ENCODE measurements around the gene ARAP2.

Gene ARAP2

DNA sequence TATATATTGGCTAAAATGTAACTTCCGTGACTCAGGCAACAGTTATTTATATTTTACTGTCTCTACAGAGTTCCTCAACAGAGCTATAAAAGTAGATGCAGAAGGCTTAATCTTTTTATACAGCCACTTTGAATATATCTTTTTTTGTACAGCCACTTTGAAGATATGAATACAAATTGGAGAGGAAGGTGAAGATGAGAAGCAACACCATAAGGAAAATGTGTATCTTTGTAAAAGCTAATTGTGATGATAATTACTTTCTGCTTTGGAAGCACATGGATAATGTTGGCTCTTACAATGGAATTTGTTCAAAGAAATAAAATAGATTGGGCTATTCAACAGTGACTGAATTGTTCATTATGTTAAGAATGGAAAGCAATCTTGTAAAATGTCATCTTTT lies 205.8 kb downstream of the ARAP2 start:
- no peak for DNase-seq (ENCODE audit: low read depth)

DNA sequence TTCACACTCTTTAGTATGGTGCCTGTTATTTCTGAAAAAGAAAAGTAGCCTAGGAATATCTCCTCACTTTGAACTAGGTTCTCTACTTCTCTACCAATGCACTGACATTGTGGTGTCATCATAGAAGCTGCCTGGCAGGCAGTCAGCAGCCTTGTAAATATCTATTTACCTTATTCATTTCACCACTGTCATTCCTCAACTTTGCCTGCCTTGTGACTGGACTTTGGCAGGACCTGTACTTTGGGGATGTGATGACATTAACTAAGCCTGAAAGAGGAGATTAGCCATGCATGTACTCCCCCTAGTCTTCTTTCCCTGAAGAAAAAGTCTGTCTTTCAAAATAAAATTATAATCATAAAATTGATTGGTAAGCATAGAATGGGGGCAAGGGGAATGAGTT lies 207.2 kb downstream of the ARAP2 start:
- DNase-seq (ENCODE audit: low read depth): no peak

DNA sequence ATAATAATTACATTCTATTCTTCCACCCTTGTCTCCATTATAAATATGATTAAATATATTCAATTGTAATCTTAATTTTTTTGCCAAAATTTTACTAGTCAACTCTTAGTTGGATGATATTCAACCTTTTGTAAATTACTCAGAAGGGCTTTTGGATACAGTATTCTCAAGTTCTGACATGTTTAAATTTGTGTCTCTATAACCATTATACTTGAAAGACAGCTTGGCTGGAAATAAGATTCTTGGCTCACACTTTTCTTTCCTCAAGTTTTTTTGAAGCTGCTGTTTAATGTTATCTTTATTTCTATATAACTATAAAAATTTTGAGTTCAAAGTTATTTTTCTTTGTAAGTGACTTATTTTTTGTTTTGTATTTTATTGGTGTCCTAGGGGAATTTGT lies 214.4 kb downstream of the ARAP2 start:
- no peak for DNase-seq (ENCODE audit: low read depth)

DNA sequence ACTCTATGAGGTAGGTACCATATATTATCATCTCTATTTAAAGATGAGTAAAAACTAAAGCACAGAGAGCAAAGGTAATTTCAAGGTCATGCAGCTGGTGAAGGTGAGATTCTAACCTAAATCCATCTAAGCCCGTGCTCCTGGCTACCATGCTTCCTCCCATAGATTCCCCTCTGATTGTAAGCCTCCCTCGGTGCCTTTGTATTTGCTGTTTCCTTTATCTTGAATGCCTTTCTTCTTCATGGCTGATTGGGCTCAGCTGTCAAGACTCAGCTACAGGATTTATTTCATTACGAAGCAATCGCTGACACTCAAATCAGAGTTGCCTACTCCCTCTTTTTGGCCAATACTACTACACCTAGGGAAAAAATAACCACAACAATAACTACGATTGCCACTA lies 217.1 kb downstream of the ARAP2 start:
- DNase-seq (ENCODE audit: low read depth): no peak

DNA sequence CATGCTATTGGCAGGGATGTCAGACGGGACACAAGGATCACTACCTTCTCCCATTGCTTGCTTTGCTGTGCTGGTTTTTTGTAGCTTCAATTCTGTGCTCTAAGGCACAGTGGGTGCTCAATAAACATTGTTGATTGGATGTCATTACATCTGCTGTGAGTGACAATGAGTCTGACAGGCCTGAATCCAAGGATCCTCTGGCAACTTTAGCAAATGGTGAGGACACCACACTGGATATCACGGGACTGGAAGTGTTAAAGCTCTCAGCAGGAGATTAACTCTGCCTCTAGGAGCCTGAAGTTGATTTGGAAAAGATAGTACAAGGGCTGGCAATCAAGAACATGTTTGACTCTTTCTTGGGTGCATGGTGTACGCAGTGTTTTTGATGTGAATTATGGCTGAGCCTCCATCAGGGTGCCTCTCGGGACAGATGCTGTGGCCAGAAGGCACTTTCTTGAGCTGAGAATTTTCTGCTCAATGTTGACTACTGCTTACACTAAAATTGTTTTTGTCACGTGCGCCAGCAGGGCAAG lies 217.9 kb downstream of the ARAP2 start:
- no peak for DNase-seq (ENCODE audit: low read depth)

DNA sequence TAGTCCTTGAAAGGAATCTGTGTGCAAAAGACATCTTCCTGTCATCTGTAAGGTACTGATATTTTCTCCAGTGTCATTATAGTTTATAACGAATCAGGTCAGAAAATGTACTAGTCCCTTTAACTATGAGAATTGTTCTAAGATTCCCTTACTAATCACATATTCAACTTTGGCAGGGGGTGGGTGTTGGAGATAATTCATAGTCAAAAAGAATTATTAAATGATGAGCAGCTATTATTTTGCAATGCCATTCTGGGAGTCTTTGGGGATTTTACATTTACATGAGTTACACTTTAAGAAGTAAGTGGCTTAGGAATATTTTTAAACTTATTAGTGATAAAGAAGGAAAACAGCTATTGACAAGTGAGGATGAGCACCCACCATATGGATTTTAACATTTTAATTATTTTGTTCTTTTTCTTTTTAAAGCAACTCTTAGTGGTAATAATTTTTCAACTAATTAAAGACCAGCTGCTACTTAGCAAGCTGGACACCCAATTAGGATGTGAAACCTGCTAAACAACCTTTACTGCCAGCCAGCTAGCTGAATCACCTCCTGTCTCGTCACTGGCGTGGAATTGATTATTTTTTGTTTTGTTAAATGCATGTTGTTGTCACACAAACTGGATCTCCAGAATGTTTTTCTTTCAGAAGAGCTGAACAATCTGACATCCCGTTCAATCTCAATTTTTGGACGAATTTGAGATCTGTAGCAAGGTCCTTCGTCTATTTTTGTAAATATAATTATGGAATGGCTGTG lies 219.2 kb downstream of the ARAP2 start:
- DNase-seq (ENCODE audit: low read depth): no peak

DNA sequence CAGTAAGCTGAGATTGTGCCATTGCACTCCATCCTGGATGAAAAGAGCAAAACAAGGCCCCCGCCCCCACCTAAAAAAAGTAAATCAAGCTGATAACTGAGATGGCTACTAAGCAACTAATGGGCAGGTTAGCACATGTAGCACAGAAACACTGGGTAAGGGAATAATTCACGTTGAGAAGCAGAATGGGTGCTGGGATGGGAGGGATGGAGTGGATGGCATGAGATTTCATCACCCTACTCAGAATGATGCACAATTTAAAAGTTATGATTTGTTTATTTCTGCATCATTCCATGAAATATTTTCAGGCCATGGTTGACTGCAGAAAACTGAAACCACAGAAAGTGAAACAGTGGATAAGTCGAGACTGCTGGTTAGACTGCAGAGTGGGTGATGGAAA lies 224.0 kb downstream of the ARAP2 start:
- DNase-seq (ENCODE audit: low read depth): no peak

Data from iris pigment epithelial cell (primary cell).